ENCODE results near the gene ZNF738. TPM values are rescaled to one million over a fixed set of nuclear protein-coding genes. Genes with fewer than 3 reads are reported as not detected.
A peak's percentile ranks its signal among the peaks of the same experiment; 100 is the strongest.
"Not testable (repeated sequence)": the region's sequence is repeated elsewhere in the genome, so short reads cannot be mapped to it uniquely, and the experiment has no call there.

ZNF738 gene
- total and polyA plus RNA-seq, 2 of the 13 experiments (the other 11 are each of a cell fraction or from before 2014, with no cell fraction given) = 2.7 to 5.3 TPM

DNA sequence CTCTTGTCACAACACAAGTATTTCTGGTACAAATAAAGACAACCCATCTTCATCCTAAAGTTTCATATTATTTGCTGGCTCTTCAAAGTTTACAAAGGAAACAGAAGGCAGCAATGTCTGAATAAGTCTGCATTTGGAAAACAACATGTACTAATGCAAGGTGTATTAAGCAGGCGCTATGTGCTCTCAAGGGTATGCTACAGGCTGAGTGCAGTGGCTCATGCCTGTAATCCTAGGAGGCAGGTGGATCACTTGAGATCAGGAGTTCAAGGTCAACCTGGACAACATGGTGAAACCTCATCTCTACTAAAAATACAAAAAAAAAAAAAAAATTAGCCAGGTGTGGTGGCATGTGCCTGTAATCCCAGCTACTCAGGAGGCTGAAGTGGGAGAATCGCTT, 46.0 kb upstream of the ZNF738 start:
- TF ChIP-seq, protein P1, sequence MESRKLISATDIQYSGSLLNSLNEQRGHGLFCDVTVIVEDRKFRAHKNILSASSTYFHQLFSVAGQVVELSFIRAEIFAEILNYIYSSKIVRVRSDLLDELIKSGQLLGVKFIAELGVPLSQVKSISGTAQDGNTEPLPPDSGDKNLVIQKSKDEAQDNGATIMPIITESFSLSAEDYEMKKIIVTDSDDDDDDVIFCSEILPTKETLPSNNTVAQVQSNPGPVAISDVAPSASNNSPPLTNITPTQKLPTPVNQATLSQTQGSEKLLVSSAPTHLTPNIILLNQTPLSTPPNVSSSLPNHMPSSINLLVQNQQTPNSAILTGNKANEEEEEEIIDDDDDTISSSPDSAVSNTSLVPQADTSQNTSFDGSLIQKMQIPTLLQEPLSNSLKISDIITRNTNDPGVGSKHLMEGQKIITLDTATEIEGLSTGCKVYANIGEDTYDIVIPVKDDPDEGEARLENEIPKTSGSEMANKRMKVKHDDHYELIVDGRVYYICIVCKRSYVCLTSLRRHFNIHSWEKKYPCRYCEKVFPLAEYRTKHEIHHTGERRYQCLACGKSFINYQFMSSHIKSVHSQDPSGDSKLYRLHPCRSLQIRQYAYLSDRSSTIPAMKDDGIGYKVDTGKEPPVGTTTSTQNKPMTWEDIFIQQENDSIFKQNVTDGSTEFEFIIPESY (CRISPR knock-in tag; IDR thresholded peaks at IDR 0.05) = peak; percentile 54; the same call in 1 of the 2 replicates
- H4K20me1 ChIP-seq (ENCODE audit: insufficient read depth, low read length); FAIRE-seq; BruUV-seq (replicated peaks); intact Hi-C loops (cut with micrococcal nuclease; ENCODE audit: unreplicated experiment); H3K79me2 ChIP-seq (ENCODE audit: insufficient read depth, low read length); H3K27ac ChIP-seq (ENCODE audit: extremely low read length, insufficient read depth, low read length); H3K36me3 ChIP-seq (replicated peaks in 1 of 2; ENCODE audit: control insufficient read depth in 1 of 2, insufficient read depth in 2 of 2, low read length in 2 of 2); CTCF ChIA-PET (ENCODE audit: low intra/inter-chr PET ratio, low total read pairs); H2AFZ ChIP-seq (ENCODE audit: low read length); in situ Hi-C loops (cut with HindIII; ENCODE audit: extremely low pct_ligation_motif_present, low pct_unique_long_range_greater_than_20kb); H3K9ac ChIP-seq (ENCODE audit: insufficient read depth, low read depth, low read length); H3K4me3 ChIP-seq (replicated peaks in 1 of 3; ENCODE audit: insufficient read depth in 1 of 3, low read depth in 2 of 3, low read length in 3 of 3); H3K9me3 ChIP-seq (ENCODE audit: low read length); H3K27me3 ChIP-seq (ENCODE audit: control insufficient read depth in 1 of 2, insufficient read depth in 2 of 2, low read length in 2 of 2); H3K4me2 ChIP-seq (ENCODE audit: low read depth, low read length); POLR2A ChIA-PET: not testable (repeated sequence)
- H3K4me1 ChIP-seq (ENCODE audit: insufficient read depth, low read length) = peaks cover 14% of the 10 kb centered on the region
- 99% methylated on average over 2 of the region's 2 CpGs for WGBS (ENCODE audit: low lambda C conversion rate)
- ATAC-seq = peak; percentile 59
- peak; percentile 14 for DNase-seq (ENCODE audit: low spot score)

- FAIRE-seq (no peak), ATAC-seq (no peak), DNase-seq (ENCODE audit: low spot score) (no peak)
- WGBS (ENCODE audit: low lambda C conversion rate) = 83% methylated on average over 1 of the region's 1 CpG
- BruUV-seq (replicated peaks) = no TSS peak
- ChIA-PET CTCF (ENCODE audit: low intra/inter-chr PET ratio, low total read pairs) (no interaction called here), POLR2A (interaction anchor here (4.5 kb wide), 1 partner anchor 14 kb away, joined by 17 read pairs; the partner anchor contains the start of gene ZNF708)
- no peak overlapping the region for H2AFZ ChIP-seq (ENCODE audit: low read length)
- no peaks in the 10 kb centered on the region for H3K36me3 ChIP-seq (replicated peaks in 1 of 2; ENCODE audit: control insufficient read depth in 1 of 2, insufficient read depth in 2 of 2, low read length in 2 of 2)
- H3K79me2 ChIP-seq (ENCODE audit: insufficient read depth, low read length) = peaks cover 7% of the 10 kb centered on the region
- no peaks in the 10 kb centered on the region for H4K20me1 ChIP-seq (ENCODE audit: insufficient read depth, low read length)
- H3K27ac ChIP-seq (ENCODE audit: extremely low read length, insufficient read depth, low read length) = no peak overlapping the region
- in situ Hi-C loops (cut with HindIII; ENCODE audit: extremely low pct_ligation_motif_present, low pct_unique_long_range_greater_than_20kb) (no loop called here), intact Hi-C loops (cut with micrococcal nuclease; ENCODE audit: unreplicated experiment) (no loop called here)
- H3K4me1 ChIP-seq (ENCODE audit: insufficient read depth, low read length) = peaks cover 14% of the 10 kb centered on the region
- H3K4me3 ChIP-seq (replicated peaks in 1 of 3; ENCODE audit: insufficient read depth in 1 of 3, low read depth in 2 of 3, low read length in 3 of 3) = no peak overlapping the region
- H3K27me3 ChIP-seq (ENCODE audit: control insufficient read depth in 1 of 2, insufficient read depth in 2 of 2, low read length in 2 of 2) = no peaks in the 10 kb centered on the region
- no peak overlapping the region for H3K9ac ChIP-seq (ENCODE audit: insufficient read depth, low read depth, low read length)
- no peak overlapping the region for H3K4me2 ChIP-seq (ENCODE audit: low read depth, low read length)
- H3K9me3 ChIP-seq (ENCODE audit: low read length) = no peaks in the 10 kb centered on the region
- TF ChIP-seq ZNF205 (CRISPR knock-in tag; IDR thresholded peaks at IDR 0.05) (no peak), ZNF710 (CRISPR knock-in tag; IDR thresholded peaks at IDR 0.05; ENCODE audit: borderline replicate concordance) (no peak), DRAP1 (CRISPR knock-in tag; IDR thresholded peaks at IDR 0.05) (no peak), CREBL2 (CRISPR knock-in tag; IDR thresholded peaks at IDR 0.05; ENCODE audit: borderline replicate concordance) (no peak), ZSCAN5A (CRISPR knock-in tag; IDR thresholded peaks at IDR 0.05; ENCODE audit: borderline replicate concordance) (no peak), ZNF761 (CRISPR knock-in tag; conservative IDR thresholded peaks at IDR 0.05) (no peak)
- TF ChIP-seq, protein P2, sequence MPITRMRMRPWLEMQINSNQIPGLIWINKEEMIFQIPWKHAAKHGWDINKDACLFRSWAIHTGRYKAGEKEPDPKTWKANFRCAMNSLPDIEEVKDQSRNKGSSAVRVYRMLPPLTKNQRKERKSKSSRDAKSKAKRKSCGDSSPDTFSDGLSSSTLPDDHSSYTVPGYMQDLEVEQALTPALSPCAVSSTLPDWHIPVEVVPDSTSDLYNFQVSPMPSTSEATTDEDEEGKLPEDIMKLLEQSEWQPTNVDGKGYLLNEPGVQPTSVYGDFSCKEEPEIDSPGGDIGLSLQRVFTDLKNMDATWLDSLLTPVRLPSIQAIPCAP (CRISPR knock-in tag; IDR thresholded peaks at IDR 0.05; ENCODE audit: low read depth) = no peak
- TF ChIP-seq, protein P3, sequence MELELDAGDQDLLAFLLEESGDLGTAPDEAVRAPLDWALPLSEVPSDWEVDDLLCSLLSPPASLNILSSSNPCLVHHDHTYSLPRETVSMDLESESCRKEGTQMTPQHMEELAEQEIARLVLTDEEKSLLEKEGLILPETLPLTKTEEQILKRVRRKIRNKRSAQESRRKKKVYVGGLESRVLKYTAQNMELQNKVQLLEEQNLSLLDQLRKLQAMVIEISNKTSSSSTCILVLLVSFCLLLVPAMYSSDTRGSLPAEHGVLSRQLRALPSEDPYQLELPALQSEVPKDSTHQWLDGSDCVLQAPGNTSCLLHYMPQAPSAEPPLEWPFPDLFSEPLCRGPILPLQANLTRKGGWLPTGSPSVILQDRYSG (CRISPR knock-in tag; IDR thresholded peaks at IDR 0.05) = no peak
Measured at GRCh38 chr19:21314676-21315075, 44.1 kb upstream of the ZNF738 start.

All from HepG2 (cell line).